LNCaP clone FGC (cell line): Measurements from ENCODE around the gene IDH2.

Source experiments
- DNase-seq: peaks from one replicate; pipeline ENCODE4 v3.0.0-alpha.2; 2011; ENCODE audit warnings: low read depth
- H3K4me3 ChIP-seq: 2 replicates; pipeline ENCODE4 v1.5.1; 2011; ENCODE audit warnings: mild to moderate bottlenecking, low read depth, low read length, control low read depth
- TF ChIP-seq, protein P1 (sequence below): IDR thresholded peaks from 2 replicates; pipeline ENCODE4 v1.5.1; 2012; ENCODE audit warnings: mild to moderate bottlenecking; ENCODE audit not compliant: control insufficient read depth, insufficient read depth; ENCODE audit errors: extremely low read depth

Gene IDH2

GRCh38 chr15:90126596-90127435 lies 24.5 kb upstream of the IDH2 start:
- no peak for DNase-seq
- no peak overlapping the region for H3K4me3 ChIP-seq
- TF ChIP-seq, protein P1, sequence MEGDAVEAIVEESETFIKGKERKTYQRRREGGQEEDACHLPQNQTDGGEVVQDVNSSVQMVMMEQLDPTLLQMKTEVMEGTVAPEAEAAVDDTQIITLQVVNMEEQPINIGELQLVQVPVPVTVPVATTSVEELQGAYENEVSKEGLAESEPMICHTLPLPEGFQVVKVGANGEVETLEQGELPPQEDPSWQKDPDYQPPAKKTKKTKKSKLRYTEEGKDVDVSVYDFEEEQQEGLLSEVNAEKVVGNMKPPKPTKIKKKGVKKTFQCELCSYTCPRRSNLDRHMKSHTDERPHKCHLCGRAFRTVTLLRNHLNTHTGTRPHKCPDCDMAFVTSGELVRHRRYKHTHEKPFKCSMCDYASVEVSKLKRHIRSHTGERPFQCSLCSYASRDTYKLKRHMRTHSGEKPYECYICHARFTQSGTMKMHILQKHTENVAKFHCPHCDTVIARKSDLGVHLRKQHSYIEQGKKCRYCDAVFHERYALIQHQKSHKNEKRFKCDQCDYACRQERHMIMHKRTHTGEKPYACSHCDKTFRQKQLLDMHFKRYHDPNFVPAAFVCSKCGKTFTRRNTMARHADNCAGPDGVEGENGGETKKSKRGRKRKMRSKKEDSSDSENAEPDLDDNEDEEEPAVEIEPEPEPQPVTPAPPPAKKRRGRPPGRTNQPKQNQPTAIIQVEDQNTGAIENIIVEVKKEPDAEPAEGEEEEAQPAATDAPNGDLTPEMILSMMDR: no peak

- DNase-seq: no peak
- TF ChIP-seq, protein P1: no peak
- no peak overlapping the region for H3K4me3 ChIP-seq
Observed at GRCh38 chr15:90126022-90126421, 23.8 kb upstream of the IDH2 start.

DNA sequence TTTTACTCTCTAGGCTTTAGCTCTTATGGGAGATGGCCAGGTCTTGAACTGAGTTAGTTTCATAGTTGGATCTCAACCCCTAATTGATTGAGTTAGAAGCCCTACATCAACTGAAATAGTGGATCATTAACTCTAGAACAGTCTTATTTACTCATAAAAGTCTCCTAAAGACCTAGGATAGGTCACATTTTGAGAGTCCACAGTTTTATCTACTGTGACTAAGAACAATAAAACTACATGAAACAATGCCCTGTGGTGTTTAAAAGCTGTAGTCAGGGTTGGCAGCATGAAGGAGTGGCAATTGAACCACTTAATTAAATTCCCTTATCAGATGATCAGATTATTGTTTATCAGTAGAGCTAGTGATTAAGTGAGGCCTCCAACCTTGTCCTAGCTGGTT lies 22.2 kb upstream of the IDH2 start:
- TF ChIP-seq, protein P1: no peak
- DNase-seq: no peak

DNA sequence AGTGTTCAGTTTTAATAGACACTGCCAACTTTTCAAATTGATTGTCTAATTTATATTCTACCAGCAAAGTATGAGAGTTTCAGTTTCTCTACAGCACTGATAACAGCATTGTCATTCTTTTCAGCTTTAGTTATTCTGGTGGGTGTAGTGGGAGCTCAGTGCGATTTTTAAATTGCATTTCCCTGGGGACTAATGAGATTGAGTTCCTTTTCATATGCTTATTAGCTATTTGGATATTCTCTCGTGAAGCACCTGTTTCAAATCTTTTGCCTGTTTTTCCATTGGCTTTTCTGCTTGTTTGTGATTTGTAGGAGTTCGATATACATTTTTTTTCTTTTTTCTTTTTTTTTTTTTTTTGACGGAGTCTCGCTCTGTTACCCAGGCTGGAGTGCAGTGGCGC lies 18.8 kb upstream of the IDH2 start:
- TF ChIP-seq, protein P1: no peak
- DNase-seq: no peak
- H3K4me3 ChIP-seq: no peak overlapping the region

More for the DNA sequence above, 22.2 kb upstream of the IDH2 start:
- H3K4me3 ChIP-seq: no peak overlapping the region

GRCh38 chr15:90119367-90119766 lies 17.1 kb upstream of the IDH2 start:
- no peak for DNase-seq
- no peak overlapping the region for H3K4me3 ChIP-seq
- TF ChIP-seq, protein P1: no peak

DNA sequence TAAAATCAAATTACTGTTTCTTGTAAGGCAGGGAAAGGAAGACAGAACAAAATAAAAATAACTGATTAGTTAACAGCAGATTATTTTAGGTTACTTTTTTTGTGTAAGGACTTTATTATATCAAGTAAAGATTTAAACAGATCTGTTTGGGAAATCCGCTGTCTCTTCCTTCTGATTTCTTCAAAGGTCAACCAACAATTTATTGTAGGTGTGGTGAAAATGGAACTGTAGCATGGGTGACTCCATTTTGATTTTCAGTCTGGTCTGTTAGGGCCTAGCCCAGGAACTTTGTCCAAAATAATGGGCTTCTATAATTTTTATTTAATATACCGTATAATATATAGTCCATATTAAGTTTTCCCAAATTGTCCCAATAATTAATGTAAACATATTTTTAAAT lies 13.5 kb upstream of the IDH2 start:
- no peak overlapping the region for H3K4me3 ChIP-seq
- TF ChIP-seq, protein P1: no peak
- DNase-seq: no peak

DNA sequence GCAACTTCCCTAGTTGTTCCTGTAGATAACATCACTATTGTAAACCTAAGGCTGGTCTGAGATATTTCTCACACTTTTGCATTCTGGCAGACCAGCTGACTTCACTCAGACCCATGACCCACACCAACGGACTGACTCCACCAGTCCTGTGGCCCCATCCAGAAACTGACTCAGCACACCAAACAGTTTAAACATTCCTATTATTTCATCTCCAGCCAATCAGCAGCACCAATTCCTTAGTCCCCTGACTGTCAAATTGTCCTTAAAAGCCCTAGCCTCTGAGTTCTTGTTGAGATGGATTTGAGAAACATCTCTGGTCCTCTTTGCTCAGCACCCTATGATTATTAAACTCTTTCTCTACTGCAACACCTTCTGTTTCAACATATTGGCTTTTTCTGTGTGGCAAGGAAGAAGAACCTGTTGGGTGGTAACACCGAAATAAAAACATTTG lies 12.2 kb upstream of the IDH2 start:
- TF ChIP-seq, protein P1: no peak

More for the DNA sequence above, 12.2 kb upstream of the IDH2 start:
- no peak overlapping the region for H3K4me3 ChIP-seq
- no peak for DNase-seq
